ENCODE measurements around the gene SPIB.

The SPIB gene

GRCh38 chr19:50462970-50463369 lies 44.2 kb downstream of the SPIB start:
- H3K27me3 ChIP-seq (ENCODE audit: insufficient read depth, low read length, poor library complexity, severe bottlenecking): no peaks in the 10 kb centered on the region
- TF ChIP-seq EZH2phosphoT487 (IDR thresholded peaks at IDR 0.05; ENCODE audit: borderline replicate concordance): no peak
- TF ChIP-seq, protein P1, sequence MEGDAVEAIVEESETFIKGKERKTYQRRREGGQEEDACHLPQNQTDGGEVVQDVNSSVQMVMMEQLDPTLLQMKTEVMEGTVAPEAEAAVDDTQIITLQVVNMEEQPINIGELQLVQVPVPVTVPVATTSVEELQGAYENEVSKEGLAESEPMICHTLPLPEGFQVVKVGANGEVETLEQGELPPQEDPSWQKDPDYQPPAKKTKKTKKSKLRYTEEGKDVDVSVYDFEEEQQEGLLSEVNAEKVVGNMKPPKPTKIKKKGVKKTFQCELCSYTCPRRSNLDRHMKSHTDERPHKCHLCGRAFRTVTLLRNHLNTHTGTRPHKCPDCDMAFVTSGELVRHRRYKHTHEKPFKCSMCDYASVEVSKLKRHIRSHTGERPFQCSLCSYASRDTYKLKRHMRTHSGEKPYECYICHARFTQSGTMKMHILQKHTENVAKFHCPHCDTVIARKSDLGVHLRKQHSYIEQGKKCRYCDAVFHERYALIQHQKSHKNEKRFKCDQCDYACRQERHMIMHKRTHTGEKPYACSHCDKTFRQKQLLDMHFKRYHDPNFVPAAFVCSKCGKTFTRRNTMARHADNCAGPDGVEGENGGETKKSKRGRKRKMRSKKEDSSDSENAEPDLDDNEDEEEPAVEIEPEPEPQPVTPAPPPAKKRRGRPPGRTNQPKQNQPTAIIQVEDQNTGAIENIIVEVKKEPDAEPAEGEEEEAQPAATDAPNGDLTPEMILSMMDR (conservative IDR thresholded peaks at IDR 0.05; ENCODE audit: low read length): no peak
- no peaks in the 10 kb centered on the region for H4K20me1 ChIP-seq (ENCODE audit: insufficient read depth, low read length, poor library complexity, severe bottlenecking)

DNA sequence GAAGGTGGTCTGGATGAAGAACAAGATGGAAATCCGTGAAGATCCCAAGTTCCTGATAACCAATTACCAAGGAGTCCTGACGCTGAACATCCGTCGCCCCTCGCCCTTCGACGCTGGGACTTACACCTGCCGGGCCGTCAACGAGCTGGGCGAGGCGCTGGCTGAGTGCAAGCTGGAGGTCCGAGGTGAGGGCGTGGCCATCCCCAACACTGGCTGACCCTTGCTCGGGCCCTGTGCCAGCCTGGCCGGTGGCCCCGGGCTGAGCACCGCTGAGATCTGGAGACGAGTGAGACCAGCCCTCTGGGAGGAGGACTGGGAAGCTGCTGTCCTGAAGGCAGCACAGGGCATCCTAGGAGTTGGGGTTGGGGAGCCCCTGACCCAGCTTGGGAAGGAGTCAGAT lies 45.6 kb downstream of the SPIB start:
- Histone ChIP-seq H3K27me3 (ENCODE audit: insufficient read depth, low read length, poor library complexity, severe bottlenecking) (no peaks in the 10 kb centered on the region), H3K4me2 (ENCODE audit: low read depth, low read length, poor library complexity, severe bottlenecking) (no peak overlapping the region), H4K20me1 (ENCODE audit: insufficient read depth, low read length, poor library complexity, severe bottlenecking) (no peaks in the 10 kb centered on the region), H3K79me2 (ENCODE audit: insufficient read depth, low read length) (no peaks in the 10 kb centered on the region), H3K9me2 (replicated peaks; ENCODE audit: low read depth, low read length) (no peaks in the 10 kb centered on the region), H3K9ac (ENCODE audit: low read depth, low read length, poor library complexity, severe bottlenecking) (no peak overlapping the region), H2AFZ (ENCODE audit: low read length) (no peak overlapping the region), H3K4me3 (ENCODE audit: low read length, poor library complexity, severe bottlenecking) (no peak overlapping the region), H3K9me3 (ENCODE audit: insufficient read depth, low read depth, low read length) (no peaks in the 10 kb centered on the region), H3K36me3 (ENCODE audit: insufficient read depth, low read length) (no peaks in the 10 kb centered on the region), H3K4me1 (ENCODE audit: insufficient read depth, low read length, poor library complexity, severe bottlenecking) (no peaks in the 10 kb centered on the region), H3F3A (ENCODE audit: low read depth) (no peaks in the 10 kb centered on the region)
- TF ChIP-seq, protein P1 (conservative IDR thresholded peaks at IDR 0.05; ENCODE audit: low read length): no peak
- TF ChIP-seq EZH2phosphoT487 (IDR thresholded peaks at IDR 0.05; ENCODE audit: borderline replicate concordance): no peak

More at GRCh38 chr19:50462970-50463369, 44.2 kb downstream of the SPIB start:
- Histone ChIP-seq H3K9me3 (ENCODE audit: insufficient read depth, low read depth, low read length) (no peaks in the 10 kb centered on the region), H3K9ac (ENCODE audit: low read depth, low read length, poor library complexity, severe bottlenecking) (no peak overlapping the region), H2AFZ (ENCODE audit: low read length) (no peak overlapping the region), H3K4me1 (ENCODE audit: insufficient read depth, low read length, poor library complexity, severe bottlenecking) (no peaks in the 10 kb centered on the region), H3F3A (ENCODE audit: low read depth) (no peaks in the 10 kb centered on the region), H3K4me2 (ENCODE audit: low read depth, low read length, poor library complexity, severe bottlenecking) (no peak overlapping the region), H3K36me3 (ENCODE audit: insufficient read depth, low read length) (no peaks in the 10 kb centered on the region), H3K4me3 (ENCODE audit: low read length, poor library complexity, severe bottlenecking) (no peak overlapping the region), H3K79me2 (ENCODE audit: insufficient read depth, low read length) (no peaks in the 10 kb centered on the region), H3K9me2 (replicated peaks; ENCODE audit: low read depth, low read length) (no peaks in the 10 kb centered on the region)

GRCh38 chr19:50465000-50465399 lies 46.3 kb downstream of the SPIB start:
- H3K9me3 ChIP-seq (ENCODE audit: insufficient read depth, low read depth, low read length): no peaks in the 10 kb centered on the region
- no peaks in the 10 kb centered on the region for H4K20me1 ChIP-seq (ENCODE audit: insufficient read depth, low read length, poor library complexity, severe bottlenecking)
- H3K9ac ChIP-seq (ENCODE audit: low read depth, low read length, poor library complexity, severe bottlenecking): no peak overlapping the region
- no peak overlapping the region for H2AFZ ChIP-seq (ENCODE audit: low read length)
- TF ChIP-seq, protein P1 (conservative IDR thresholded peaks at IDR 0.05; ENCODE audit: low read length): no peak
- TF ChIP-seq EZH2phosphoT487 (IDR thresholded peaks at IDR 0.05; ENCODE audit: borderline replicate concordance): no peak
- H3K79me2 ChIP-seq (ENCODE audit: insufficient read depth, low read length): no peaks in the 10 kb centered on the region
- no peak overlapping the region for H3K4me2 ChIP-seq (ENCODE audit: low read depth, low read length, poor library complexity, severe bottlenecking)
- H3K9me2 ChIP-seq (replicated peaks; ENCODE audit: low read depth, low read length): no peaks in the 10 kb centered on the region
- no peaks in the 10 kb centered on the region for H3K27me3 ChIP-seq (ENCODE audit: insufficient read depth, low read length, poor library complexity, severe bottlenecking)
- no peaks in the 10 kb centered on the region for H3K4me1 ChIP-seq (ENCODE audit: insufficient read depth, low read length, poor library complexity, severe bottlenecking)
- no peak overlapping the region for H3K4me3 ChIP-seq (ENCODE audit: low read length, poor library complexity, severe bottlenecking)
- H3K36me3 ChIP-seq (ENCODE audit: insufficient read depth, low read length): no peaks in the 10 kb centered on the region
- no peaks in the 10 kb centered on the region for H3F3A ChIP-seq (ENCODE audit: low read depth)

Measured in Loucy (cell line).